B cell (primary cell): Measurements from ENCODE around the gene FBXL4.

ENCODE experiments used
- EZH2 ChIP-seq: IDR thresholded peaks from 2 replicates; pipeline ENCODE4 v1.6.1; 2012; ENCODE audit warnings: borderline replicate concordance, low read depth, mild to moderate bottlenecking, moderate library complexity, low read length; ENCODE audit not compliant: insufficient read depth, poor library complexity, severe bottlenecking
- TF ChIP-seq, protein P1 (sequence below): fragments of 200-600 bp; IDR thresholded peaks from one replicate; pipeline ENCODE4 v1.8.0; 2022; ENCODE audit warnings: antibody characterized with exemption, mild to moderate bottlenecking

DNA sequence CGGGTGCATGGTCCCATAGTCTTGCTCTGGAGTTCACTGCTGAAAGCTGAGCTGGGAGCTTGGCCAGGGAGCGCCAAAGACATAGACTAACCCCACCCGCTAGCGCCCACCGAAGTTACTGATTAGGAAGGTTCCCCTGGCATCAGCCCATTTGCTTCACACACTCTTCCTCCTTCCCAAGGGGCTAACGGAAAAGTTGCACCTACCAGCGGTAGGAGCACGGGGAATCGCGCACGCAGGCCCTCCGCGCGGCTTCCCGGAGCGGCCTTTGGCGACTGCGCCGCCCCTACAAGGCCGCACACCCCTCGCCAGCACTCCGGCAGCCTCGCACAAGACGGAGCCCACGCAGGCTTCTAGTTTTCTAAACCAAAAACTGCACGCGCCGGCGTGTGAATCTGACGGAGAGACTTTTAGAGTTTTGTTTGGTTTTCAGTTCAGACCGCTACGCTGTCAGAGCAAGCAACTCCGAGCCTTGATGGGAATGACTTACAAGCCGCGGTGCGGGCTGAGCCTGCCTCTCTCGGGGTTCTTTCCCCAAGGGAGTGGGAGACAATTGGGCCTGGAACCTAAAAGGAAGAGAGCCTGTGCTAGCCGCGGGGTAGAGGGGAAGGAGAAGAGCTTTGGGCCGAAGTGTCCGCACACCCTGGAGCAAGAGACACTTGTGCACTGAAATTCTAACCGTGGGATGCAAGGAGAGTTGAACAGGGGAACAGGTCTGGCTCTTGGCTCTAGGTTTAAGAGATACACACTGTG, 114.3 kb downstream of the FBXL4 start:
- TF ChIP-seq, protein P1, sequence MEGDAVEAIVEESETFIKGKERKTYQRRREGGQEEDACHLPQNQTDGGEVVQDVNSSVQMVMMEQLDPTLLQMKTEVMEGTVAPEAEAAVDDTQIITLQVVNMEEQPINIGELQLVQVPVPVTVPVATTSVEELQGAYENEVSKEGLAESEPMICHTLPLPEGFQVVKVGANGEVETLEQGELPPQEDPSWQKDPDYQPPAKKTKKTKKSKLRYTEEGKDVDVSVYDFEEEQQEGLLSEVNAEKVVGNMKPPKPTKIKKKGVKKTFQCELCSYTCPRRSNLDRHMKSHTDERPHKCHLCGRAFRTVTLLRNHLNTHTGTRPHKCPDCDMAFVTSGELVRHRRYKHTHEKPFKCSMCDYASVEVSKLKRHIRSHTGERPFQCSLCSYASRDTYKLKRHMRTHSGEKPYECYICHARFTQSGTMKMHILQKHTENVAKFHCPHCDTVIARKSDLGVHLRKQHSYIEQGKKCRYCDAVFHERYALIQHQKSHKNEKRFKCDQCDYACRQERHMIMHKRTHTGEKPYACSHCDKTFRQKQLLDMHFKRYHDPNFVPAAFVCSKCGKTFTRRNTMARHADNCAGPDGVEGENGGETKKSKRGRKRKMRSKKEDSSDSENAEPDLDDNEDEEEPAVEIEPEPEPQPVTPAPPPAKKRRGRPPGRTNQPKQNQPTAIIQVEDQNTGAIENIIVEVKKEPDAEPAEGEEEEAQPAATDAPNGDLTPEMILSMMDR = no peak
- TF ChIP-seq EZH2 = no peak
